HPDE6-E6E7 (cell line): ENCODE results near the gene STPG4.
"Not testable (repeated sequence)": the region's sequence is repeated elsewhere in the genome, so short reads cannot be mapped to it uniquely, and the experiment has no call there.

ENCODE experiments used
- DNase-seq: peaks from one replicate; pipeline ENCODE4 v3.0.0; 2011; ENCODE audit warnings: missing footprints; ENCODE audit errors: extremely low spot score

STPG4 gene

GRCh38 chr2:47173986-47174732, 19.1 kb upstream of the STPG4 start:
- no peak for DNase-seq

DNA sequence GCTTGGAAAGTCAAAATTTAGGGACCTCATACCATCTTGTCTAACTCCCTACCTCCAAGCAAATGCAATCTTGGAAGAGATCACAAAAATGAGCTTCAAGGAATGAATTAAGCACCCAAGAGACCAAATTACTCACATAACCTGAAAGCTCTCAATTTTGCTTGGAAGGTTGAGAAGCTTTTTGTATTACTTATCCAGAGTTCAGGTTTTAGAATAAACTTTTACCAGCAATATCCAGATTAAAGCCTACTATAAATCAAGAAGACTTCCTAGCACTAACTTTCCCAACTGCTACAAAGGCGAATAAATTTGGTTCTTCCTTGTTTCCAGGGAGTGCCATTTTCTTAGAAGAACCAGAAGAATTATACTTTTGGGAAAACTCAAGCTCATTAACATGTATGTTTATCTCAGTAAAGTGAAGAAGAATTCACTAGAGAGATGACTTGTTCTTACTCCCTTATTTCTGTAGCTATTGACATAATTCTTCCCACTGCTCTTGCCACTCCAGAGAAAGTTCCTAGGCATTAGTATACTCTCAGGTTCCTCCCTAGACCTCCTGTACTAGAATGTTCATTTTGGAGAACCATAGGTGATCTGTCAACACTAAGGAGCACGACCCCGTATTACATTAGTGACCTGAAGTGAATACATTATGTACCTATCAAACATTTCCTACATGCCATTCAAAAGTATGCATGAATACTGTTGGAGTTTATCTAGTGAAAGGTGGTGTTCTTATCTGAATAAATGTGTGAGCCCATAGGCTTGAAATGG, 18.0 kb upstream of the STPG4 start:
- no peak for DNase-seq

DNA sequence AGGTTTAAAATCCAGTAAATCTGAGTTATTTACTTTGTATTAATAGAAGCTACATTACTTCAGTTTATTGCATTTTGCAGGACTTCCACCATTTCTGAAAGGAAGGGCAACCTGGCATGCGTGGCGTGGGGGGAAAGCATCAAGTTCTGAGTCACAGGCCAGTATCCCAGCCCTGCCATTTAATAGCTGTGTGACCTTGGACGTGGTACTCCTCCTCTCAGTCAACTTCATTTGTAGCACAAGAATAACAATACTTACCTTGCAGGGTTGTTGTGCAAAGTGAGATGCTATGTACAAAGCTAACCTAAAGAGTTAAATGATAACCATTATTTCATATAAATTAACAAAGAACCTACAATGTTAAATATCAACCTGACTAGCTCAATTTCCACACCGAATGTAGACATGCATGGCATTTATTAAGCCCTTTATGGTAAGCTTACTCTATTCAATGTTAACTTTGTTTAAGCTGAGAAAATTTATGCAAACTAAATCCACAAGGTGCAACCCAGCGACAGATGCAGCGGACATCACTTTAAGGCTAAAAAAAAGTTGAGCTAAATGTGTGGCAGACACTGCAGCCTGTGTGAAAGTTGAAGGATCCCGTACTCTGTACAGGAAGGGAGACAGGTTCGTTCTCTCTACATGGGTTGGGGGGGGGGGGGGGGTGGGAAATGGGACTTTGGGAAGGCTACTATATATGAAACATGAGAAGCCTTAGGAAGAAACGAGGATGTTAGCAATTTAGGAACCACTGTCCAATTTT, 17.2 kb upstream of the STPG4 start:
- no peak for DNase-seq

- no peak for DNase-seq
Observed at GRCh38 chr2:47169784-47170183, 14.7 kb upstream of the STPG4 start.

DNA sequence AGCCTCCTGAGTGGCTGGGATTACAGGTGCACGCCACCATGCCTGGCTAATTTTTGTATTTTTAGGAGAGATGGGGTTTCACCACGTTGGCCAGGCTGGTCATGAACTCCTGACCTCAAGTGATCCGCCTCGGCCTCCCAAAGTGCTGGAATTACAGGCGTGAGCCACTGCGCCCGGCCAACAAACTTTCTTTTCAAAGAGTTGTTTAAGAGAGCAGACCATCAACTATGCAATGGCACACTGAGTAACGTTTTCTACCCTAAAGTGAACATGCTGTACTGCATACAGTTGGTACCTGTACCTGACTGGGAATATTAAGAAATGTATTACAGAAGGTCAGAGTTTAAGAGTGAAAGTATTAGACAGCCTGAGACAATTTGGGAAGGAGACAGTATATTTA, 13.8 kb upstream of the STPG4 start:
- DNase-seq: not testable (repeated sequence)

- DNase-seq: no peak
Observed at GRCh38 chr2:47167149-47167548, 12.0 kb upstream of the STPG4 start.

DNA sequence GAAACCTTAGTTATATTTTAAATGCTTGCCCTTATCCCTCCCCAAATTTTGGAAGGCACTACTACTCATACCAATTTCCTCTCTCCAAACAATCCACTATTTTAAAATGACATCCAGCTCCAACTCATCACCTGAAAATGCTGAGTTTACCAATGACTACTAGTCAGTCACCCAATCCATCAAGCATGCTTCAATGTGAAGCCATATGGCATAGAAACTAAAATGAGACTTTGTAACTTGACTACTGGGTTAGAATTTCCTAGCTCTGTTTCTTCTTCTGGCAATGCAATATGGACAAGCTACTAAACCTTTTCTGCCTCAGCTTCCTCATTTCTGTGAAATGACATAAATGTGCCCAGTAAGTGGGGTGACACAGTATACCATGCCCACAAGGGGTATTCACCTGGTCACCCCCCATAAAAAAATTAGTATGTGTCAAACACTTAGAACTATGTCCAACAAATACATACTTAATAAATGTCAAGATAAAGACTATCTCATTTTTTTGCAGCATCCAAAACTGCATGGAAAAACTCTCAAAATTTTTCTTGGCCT, 10.0 kb upstream of the STPG4 start:
- DNase-seq: no peak

- DNase-seq: no peak
Observed at GRCh38 chr2:47162780-47163179, 7.7 kb upstream of the STPG4 start.

GRCh38 chr2:47161475-47161874, 6.4 kb upstream of the STPG4 start:
- DNase-seq: no peak

- DNase-seq: no peak
Observed at GRCh38 chr2:47160660-47161059, 5.6 kb upstream of the STPG4 start.

DNA sequence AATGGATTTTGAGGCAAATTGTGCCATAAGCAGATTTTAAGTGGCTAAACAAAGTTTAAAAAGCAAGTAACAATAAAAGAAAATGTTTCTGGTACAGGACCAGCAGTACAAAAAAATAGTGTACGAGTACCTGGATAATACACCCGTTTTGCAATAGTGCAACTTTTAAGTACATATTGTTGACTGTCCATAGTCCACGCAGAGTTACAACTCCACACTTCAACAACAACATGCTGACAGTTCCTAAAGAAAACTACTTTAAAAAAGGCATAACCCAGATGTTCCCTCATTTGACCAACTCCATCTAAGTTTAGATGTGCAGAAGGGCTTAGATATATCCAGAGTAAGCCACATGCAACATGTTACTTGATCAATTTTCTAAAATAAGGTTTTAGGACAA, 5.1 kb upstream of the STPG4 start:
- no peak for DNase-seq

DNA sequence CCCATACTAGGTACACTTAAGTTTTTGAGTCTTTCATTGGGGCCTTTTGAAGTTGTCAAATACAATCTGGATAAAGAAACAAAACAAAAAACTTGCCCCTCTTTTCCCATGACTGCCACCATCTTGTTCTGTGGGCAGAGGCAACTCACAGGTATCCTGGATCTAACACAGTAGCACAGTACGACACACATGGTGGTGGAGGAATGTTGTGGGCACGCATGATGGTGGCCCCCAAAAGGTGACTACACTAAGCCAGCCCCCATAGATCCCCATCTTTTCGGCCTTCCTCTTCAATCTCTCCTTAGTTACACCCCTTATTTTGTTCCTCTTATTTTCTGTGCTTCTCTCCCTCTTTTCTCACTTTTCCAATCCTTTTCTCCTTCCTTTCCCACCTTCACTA, 4.5 kb upstream of the STPG4 start:
- no peak for DNase-seq

GRCh38 chr2:47158576-47158975, 3.5 kb upstream of the STPG4 start:
- no peak for DNase-seq

GRCh38 chr2:47152803-47153202, 2.3 kb downstream of the STPG4 start:
- DNase-seq: no peak

DNA sequence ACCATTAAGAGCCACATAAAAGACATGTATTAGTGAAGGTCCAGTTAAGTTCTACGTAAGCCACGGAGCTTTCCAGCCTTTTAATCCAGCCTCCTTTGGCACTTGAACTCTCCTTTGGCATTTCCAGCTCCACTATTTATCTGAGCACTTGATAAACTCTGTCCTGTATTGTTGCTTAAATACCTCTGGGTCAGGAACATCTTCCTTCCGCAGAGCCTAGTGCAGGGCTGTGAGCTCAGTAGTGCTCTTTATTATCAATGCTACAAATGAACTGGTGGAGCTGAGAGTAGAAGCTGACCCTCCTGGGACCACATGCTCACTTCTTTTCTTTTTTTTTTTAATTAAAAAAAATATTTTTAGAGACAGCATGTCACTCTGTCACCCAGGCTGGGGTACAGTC, 4.9 kb downstream of the STPG4 start:
- DNase-seq: no peak

- DNase-seq: no peak
Observed at GRCh38 chr2:47147021-47147420, 8.1 kb downstream of the STPG4 start.

GRCh38 chr2:47145466-47145865, 9.6 kb downstream of the STPG4 start:
- no peak for DNase-seq

DNA sequence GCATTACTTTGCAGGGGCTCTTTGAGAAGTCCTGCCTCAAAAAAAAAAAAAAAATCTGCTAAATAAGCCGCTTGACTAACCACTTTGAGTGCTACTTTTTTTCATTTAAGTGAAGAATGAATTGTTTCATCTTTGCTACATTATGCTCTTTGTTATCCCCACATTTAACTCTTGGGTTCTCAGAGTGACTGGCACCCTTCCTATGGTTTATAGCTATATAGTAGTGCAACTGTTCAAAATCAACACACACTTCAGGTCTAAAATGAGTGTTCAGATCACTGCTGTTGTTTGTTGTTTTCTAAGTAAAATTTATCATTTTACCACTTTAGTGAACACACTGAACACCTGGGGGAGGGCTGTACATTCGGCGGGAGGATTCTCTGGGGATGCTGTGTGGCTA, 13.6 kb downstream of the STPG4 start:
- no peak for DNase-seq

DNA sequence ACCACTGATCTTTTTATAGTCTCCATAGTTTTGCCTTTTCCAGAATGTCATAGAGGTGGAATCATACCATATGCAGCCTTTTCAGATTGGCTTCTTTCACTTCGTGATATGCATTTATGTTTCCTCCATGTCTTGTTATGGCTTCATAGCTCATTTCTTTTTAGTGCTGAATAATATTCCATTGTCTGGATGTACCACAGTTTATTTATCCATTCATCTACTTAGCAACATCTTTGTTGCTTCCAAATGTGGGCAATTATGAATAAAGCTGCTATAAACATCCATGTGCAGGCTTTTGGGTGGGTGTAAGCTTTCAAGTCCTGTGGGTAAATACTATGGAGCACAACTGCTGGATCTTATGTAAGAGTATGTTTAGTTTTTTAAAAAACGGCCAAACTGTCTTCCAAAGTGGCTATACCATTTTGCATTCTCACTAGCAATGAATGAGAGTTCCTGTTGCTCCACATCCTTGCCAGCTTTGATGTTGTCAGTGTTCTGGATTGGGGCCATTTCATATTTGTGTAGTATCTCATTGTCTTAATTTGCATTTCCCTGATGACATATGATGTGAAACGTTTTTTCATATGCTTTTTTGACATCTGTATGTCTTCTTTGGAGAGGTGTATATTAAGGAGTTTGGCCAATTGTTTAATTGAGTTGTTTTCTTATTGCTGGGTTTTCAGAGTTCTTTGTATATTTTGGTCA, 20.6 kb downstream of the STPG4 start:
- DNase-seq: no peak

DNA sequence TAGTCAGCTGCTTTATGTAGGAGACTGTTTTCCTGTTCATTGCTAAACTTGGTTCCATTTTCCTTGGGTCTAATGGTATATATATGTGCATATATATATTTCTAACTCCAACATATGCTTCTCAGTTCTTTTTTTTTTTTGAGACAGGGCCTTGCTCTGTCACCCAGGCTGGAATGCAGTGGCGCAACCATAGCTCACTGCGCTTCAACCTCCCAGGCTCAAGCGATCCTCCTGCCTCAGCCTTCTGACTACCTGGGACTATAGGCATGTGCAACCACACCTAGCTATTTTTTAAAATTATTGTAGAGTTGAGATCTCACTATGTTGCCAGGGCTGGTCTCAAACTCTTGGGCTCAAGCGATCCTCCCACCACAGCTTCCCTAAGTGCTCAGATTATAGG, 22.1 kb downstream of the STPG4 start:
- DNase-seq: no peak

DNA sequence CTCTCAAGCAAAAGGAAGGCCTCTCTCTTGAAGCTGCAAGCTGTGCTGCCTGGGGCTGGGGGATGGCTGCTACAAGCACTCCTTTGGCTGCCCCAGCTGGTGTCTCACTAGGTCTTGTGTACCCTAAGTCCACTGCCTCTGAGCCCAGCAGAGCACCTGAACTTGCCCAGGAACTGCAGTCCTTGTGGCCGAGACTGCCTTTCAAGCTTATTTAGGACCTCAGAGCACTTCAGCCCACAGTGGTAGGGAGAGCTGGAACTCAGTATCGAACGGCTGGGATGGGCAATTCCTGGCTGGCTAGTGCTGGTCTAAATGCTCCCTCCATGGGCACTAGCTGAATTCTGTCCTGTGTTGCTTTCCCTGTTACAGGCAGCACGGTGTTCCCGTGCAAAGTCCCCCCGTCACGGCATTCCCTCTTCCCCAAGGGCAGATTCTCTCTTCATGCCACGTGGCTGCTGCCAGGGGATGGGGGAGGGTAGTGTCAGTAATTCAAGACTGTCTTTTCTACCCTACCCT, 25.9 kb downstream of the STPG4 start:
- DNase-seq: no peak
